Progenitor cell of endocrine pancreas (in vitro differentiated cells): ENCODE measurements around the gene IQCC. TPM values are rescaled to one million over a fixed set of nuclear protein-coding genes. Genes with fewer than 3 reads are reported as not detected.
A peak's percentile ranks its signal among the peaks of the same experiment; 100 is the strongest.

Source experiments
- DNase-seq: peaks from one replicate; pipeline ENCODE4 v3.0.0; 2021; ENCODE audit warnings: low spot score; ENCODE audit not compliant: unreplicated experiment
- H3K27ac Mint-ChIP-seq: 2 replicates; pipeline ENCODE4 v1.8.0; 2021; ENCODE audit warnings: mild to moderate bottlenecking, moderate library complexity, mixed read lengths
- H3K27me3 Mint-ChIP-seq: 2 replicates; pipeline ENCODE4 v1.8.0; 2021; ENCODE audit warnings: mixed read lengths
- H3K36me3 Mint-ChIP-seq: 2 replicates; pipeline ENCODE4 v1.8.0; 2022; ENCODE audit warnings: mixed read lengths; ENCODE audit not compliant: insufficient read depth
- H3K4me1 Mint-ChIP-seq: 2 replicates; pipeline ENCODE4 v1.8.0; 2021; ENCODE audit warnings: low read depth, mixed read lengths
- H3K4me3 Mint-ChIP-seq: 2 replicates; pipeline ENCODE4 v1.8.0; 2021; ENCODE audit warnings: low read depth, mild to moderate bottlenecking, moderate library complexity, mixed read lengths
- H3K9me3 Mint-ChIP-seq: 2 replicates; pipeline ENCODE4 v1.8.0; 2021; ENCODE audit warnings: low read depth, mixed read lengths
- CTCF ChIP-seq: fragments of 200-600 bp; sonication (generic); IDR thresholded peaks from one replicate; pipeline ENCODE4 v1.5.0; 2021; ENCODE audit warnings: antibody characterized with exemption, mild to moderate bottlenecking; ENCODE audit not compliant: unreplicated experiment
- total RNA-seq: library from RNA; stranded (reverse); gene quantifications from 2 replicates; pipeline ENCODE4 v1.2.1, GENCODE V29; 2021

The IQCC gene
- total RNA-seq, 1 donor from 2014 or later, result 5.1 TPM

- H3K27ac Mint-ChIP-seq, result peak overlapping the region; percentile 71
- peak; percentile 15 for TF ChIP-seq CTCF
- DNase-seq, result peak; percentile 38
- H3K36me3 Mint-ChIP-seq, result peaks cover 3% of the 10 kb centered on the region
- peak overlapping the region; percentile 84 for H3K4me3 Mint-ChIP-seq
- no peaks in the 10 kb centered on the region for H3K27me3 Mint-ChIP-seq
- H3K4me1 Mint-ChIP-seq, result peaks cover 18% of the 10 kb centered on the region
- H3K9me3 Mint-ChIP-seq, result no peaks in the 10 kb centered on the region
Observed at GRCh38 chr1:32201011-32201855, 4.2 kb upstream of the IQCC start.

GRCh38 chr1:32204943-32205361 is 519 bp upstream of the IQCC start:
- TF ChIP-seq CTCF, result no peak
- Mint-ChIP-seq H3K27me3 (no peaks in the 10 kb centered on the region), H3K4me3 (peak overlapping the region; percentile 88), H3K9me3 (no peaks in the 10 kb centered on the region), H3K4me1 (peaks cover 19% of the 10 kb centered on the region), H3K36me3 (peaks cover 1% of the 10 kb centered on the region), H3K27ac (peak overlapping the region; percentile 94)
- DNase-seq, result no peak

- DNase-seq, result no peak
- peaks cover 1% of the 10 kb centered on the region for H3K36me3 Mint-ChIP-seq
- TF ChIP-seq CTCF, result no peak
- no peaks in the 10 kb centered on the region for H3K27me3 Mint-ChIP-seq
- H3K27ac Mint-ChIP-seq, result no peak overlapping the region
- no peak overlapping the region for H3K4me3 Mint-ChIP-seq
- H3K9me3 Mint-ChIP-seq, result no peaks in the 10 kb centered on the region
- peaks cover 8% of the 10 kb centered on the region for H3K4me1 Mint-ChIP-seq
Observed at GRCh38 chr1:32208469-32208868, 3.0 kb downstream of the IQCC start.

GRCh38 chr1:32208891-32209328 is 3.4 kb downstream of the IQCC start, which contains the start of gene DCDC2B:
Gene DCDC2B (plus strand): TSS chr1:32209089. CDS start chr1:32209094, 5 bp downstream.
- H3K4me1 Mint-ChIP-seq, result peaks cover 8% of the 10 kb centered on the region
- no peak within 1 kb of the TSS for H3K4me3 Mint-ChIP-seq
- no peaks in the 10 kb centered on the region for H3K9me3 Mint-ChIP-seq
- no peak for DNase-seq
- H3K36me3 Mint-ChIP-seq, result peaks cover 1% of the 10 kb centered on the region
- H3K27ac Mint-ChIP-seq, result no peak within 1 kb of the TSS
- TF ChIP-seq CTCF, result no peak
- H3K27me3 Mint-ChIP-seq, result no peaks in the 10 kb centered on the region

- peak overlapping the region; percentile 73 for H3K27ac Mint-ChIP-seq
- TF ChIP-seq CTCF, result peak; percentile 73
- no peaks in the 10 kb centered on the region for H3K27me3 Mint-ChIP-seq
- DNase-seq, result peak; percentile 34
- H3K9me3 Mint-ChIP-seq, result no peaks in the 10 kb centered on the region
- H3K4me1 Mint-ChIP-seq, result peaks cover 7% of the 10 kb centered on the region
- H3K36me3 Mint-ChIP-seq, result peaks cover 3% of the 10 kb centered on the region
- no peak overlapping the region for H3K4me3 Mint-ChIP-seq
Observed at GRCh38 chr1:32215629-32216480, 10.4 kb downstream of the IQCC start.
